GM23248 (cell line): ENCODE results near the gene SH3RF1. TPM values are rescaled to one million over a fixed set of nuclear protein-coding genes. Genes with fewer than 3 reads are reported as not detected.
"Not testable (repeated sequence)": the region's sequence is repeated elsewhere in the genome, so short reads cannot be mapped to it uniquely, and the experiment has no call there.

Experiments
- DNase-seq: peaks from one replicate; pipeline ENCODE4 v3.0.0-alpha.2; 2015
- H2AFZ ChIP-seq: fragments of 200-600 bp; sonication (generic); 2 replicates; pipeline ENCODE4 v1.6.1; 2016; ENCODE audit warnings: antibody characterized with exemption
- H3F3A ChIP-seq: fragments of 200-600 bp; sonication (generic); 2 replicates; pipeline ENCODE4 v1.6.1; 2016; ENCODE audit warnings: mild to moderate bottlenecking, antibody characterized with exemption, mixed run types; ENCODE audit not compliant: insufficient read depth
- H3K27ac ChIP-seq: fragments of 200-600 bp; sonication (generic); 2 replicates; pipeline ENCODE4 v1.5.1; 2016; ENCODE audit warnings: mild to moderate bottlenecking
- H3K27me3 ChIP-seq: fragments of 200-600 bp; sonication (generic); replicated peaks from 2 replicates; pipeline ENCODE4 v1.6.1; 2016; ENCODE audit warnings: mild to moderate bottlenecking; ENCODE audit not compliant: insufficient read depth
- H3K36me3 ChIP-seq: fragments of 200-600 bp; sonication (generic); 2 replicates; pipeline ENCODE4 v1.6.1; 2016; ENCODE audit warnings: low read depth, mild to moderate bottlenecking
- H3K4me1 ChIP-seq: fragments of 200-600 bp; sonication (generic); 2 replicates; pipeline ENCODE4 v1.6.1; 2016; ENCODE audit warnings: mild to moderate bottlenecking; ENCODE audit not compliant: insufficient read depth
- H3K4me2 ChIP-seq: fragments of 200-600 bp; sonication (generic); one replicate; pipeline ENCODE4 v1.6.1; 2016; ENCODE audit warnings: mild to moderate bottlenecking; ENCODE audit not compliant: unreplicated experiment
- H3K4me3 ChIP-seq: fragments of 200-600 bp; sonication (generic); 2 replicates; pipeline ENCODE4 v1.5.1; 2016; ENCODE audit warnings: mild to moderate bottlenecking
- H3K79me2 ChIP-seq: fragments of 200-600 bp; sonication (generic); 2 replicates; pipeline ENCODE4 v1.6.1; 2016; ENCODE audit warnings: mild to moderate bottlenecking; ENCODE audit not compliant: insufficient read depth
- H3K9ac ChIP-seq: fragments of 200-600 bp; sonication (generic); 2 replicates; pipeline ENCODE4 v1.6.1; 2016; ENCODE audit warnings: mild to moderate bottlenecking
- H3K9me2 ChIP-seq: fragments of 200-600 bp; sonication (generic); 2 replicates; pipeline ENCODE4 v1.6.1; 2016; ENCODE audit warnings: mixed run types, mild to moderate bottlenecking, moderate library complexity; ENCODE audit not compliant: insufficient read depth
- H3K9me3 ChIP-seq: fragments of 200-600 bp; sonication (generic); one replicate; pipeline ENCODE4 v1.6.1; 2017; ENCODE audit warnings: low read depth
- H4K20me1 ChIP-seq: fragments of 200-600 bp; sonication (generic); 2 replicates; pipeline ENCODE4 v1.6.0; 2016; ENCODE audit not compliant: insufficient read depth
- EZH2 ChIP-seq: fragments of 200-600 bp; sonication (generic); IDR thresholded peaks from 2 replicates; pipeline ENCODE4 v1.6.1; 2018; ENCODE audit warnings: antibody characterized with exemption, mild to moderate bottlenecking; ENCODE audit not compliant: insufficient read depth, poor library complexity, severe bottlenecking
- EZH2phosphoT487 ChIP-seq: fragments of 200-600 bp; sonication (generic); IDR thresholded peaks from 2 replicates; pipeline ENCODE4 v1.6.1; 2018; ENCODE audit warnings: antibody characterized with exemption, moderate library complexity, mild to moderate bottlenecking, low read depth; ENCODE audit not compliant: insufficient read depth
- WGBS, 2 experiments: methylation state at CpG; one replicate each; pipeline ENCODE4 v1.1.6; 2015 to 2017; ENCODE audit warnings: low lambda C conversion rate in 2 of 2, low coverage in 1 of 2; ENCODE audit errors: missing lambda C conversion rate in 2 of 2; 5-methylcytosine and 5-hydroxymethylcytosine counted together
- in situ Hi-C: fragments of 300-500 bp; cut with MboI; formaldehyde crosslinking; loops from 2 replicates; pipeline ENCODE4 v1.15.0; 2020
- polyA plus RNA-seq: library from polyadenylated mRNA; unstranded; fragments of >200 nt; fragmentation: Nextera tagmentation; extraction: Ambion mirVana; gene quantifications from 2 replicates; pipeline ENCODE4 v1.2.1, GENCODE V29; 2016
- total RNA-seq: library from RNA; depleted of rRNA; stranded (reverse); fragments of >200 nt; shearing (Covaris generic); gene quantifications from 2 replicates; pipeline ENCODE4 v1.2.3, GENCODE V29; 2014

The SH3RF1 gene
- total and polyA plus RNA-seq, 2 experiments from 2014 or later: 28.3 to 55.5 TPM

DNA sequence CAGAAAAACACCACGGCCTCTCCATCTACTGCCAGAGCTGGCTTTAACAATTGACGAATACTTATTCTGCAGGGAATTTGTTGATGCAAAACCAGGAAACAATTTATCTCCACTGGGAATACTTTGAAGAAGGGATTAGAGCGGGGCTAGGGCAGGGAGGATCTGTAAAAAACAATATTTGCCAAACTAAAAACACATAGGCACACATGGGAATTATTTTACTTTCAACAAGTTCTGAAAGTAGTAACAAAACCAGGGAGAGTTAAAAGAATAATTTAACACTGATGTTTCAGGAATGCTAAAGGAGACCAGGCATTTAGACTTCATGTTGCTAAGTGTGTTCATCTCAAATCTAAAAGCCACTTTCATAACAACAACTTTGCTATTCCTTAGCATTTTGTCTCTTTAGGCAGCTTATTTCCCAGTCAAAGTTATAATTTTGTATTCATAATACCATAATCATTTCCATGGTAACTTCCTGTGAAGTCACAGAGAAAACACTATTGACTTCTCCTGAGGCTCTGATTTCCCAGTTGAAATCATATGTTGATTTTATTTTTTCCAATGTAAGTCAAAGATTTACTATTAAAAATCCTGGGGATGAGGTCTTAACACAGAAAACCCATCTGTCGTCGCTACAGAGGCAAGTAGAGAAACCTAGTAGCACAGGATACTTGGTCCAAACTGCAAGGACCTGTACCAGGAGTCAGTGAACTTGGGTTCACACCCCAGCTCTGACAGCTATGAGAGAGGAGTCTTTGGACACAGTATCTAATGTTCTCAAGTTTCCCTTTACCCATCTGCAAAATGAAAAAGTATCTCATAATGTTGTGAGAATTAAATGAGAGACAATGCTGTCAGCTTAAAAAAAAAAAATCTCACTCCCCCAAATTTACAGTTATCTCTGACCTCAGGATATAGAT lies 69.3 kb downstream of the SH3RF1 start:
- peak overlapping the region; percentile 66 for H3K9ac ChIP-seq
- H3K27me3 ChIP-seq: no peaks in the 10 kb centered on the region
- no peaks in the 10 kb centered on the region for H3K9me3 ChIP-seq
- H3K4me2 ChIP-seq: peak overlapping the region; percentile 58
- H3K4me1 ChIP-seq: peaks cover 65% of the 10 kb centered on the region
- peaks cover 51% of the 10 kb centered on the region for H3F3A ChIP-seq
- 16 to 23% methylated on average over 5 of the region's 5 CpGs for WGBS, 2 experiments
- in situ Hi-C loops: no loop called here
- 0 out of 2 replicates have a peak, but pooled peaks cover 4% of the 10 kb centered on the region for H3K36me3 ChIP-seq
- H3K79me2 ChIP-seq: peaks cover 100% of the 10 kb centered on the region
- no peak overlapping the region for H2AFZ ChIP-seq
- DNase-seq: peak; percentile 60
- 0 out of 2 replicates have a peak, but pooled peaks cover 4% of the 10 kb centered on the region for H4K20me1 ChIP-seq
- TF ChIP-seq EZH2phosphoT487: no peak
- no peak for TF ChIP-seq EZH2
- peak overlapping the region; percentile 77 for H3K27ac ChIP-seq
- no peaks in the 10 kb centered on the region for H3K9me2 ChIP-seq
- peak overlapping the region; percentile 14; the same call in 1 of the 2 replicates for H3K4me3 ChIP-seq

DNA sequence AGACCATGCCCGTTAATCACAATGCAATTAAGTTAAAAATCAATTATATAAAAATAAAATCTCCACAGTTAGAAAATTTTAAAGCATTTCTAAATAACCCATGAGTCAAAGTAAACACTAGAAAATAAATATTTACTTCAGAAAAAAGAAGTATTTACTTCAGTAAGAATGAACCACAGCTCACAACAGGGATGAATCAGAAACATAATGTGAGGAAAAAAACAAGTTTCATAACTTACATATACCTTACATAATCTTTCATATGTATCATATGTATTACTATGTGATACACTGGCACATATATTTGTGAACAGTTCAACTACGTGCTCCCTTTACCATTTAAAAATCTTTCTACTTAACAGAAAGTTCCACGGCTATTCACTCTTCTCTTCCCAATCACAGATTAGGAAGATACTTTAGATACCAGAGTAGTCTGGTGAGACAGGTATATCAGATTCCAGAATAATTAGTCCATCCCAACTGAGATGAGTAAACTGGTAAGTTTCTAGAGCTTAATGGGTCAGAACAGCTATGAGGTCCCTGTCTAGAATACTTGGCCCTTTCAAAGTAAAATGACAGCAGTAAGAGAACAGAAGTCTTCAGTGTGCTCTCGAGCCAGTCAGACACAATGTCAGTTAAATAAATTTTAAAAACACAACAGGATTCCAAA lies 70.3 kb downstream of the SH3RF1 start:
- TF ChIP-seq EZH2phosphoT487: no peak
- TF ChIP-seq EZH2: no peak
- H3K4me2 ChIP-seq: peak overlapping the region; percentile 58
- H3K27ac ChIP-seq: peak overlapping the region; percentile 77
- H3F3A ChIP-seq: peaks cover 44% of the 10 kb centered on the region
- H3K4me3 ChIP-seq: no peak overlapping the region; the same call in 1 of the 2 replicates
- no peak overlapping the region for H2AFZ ChIP-seq
- H3K4me1 ChIP-seq: peaks cover 57% of the 10 kb centered on the region
- WGBS, 2 experiments: 66 to 69% methylated on average over 4 of the region's 4 CpGs
- H4K20me1 ChIP-seq: peaks cover 4% of the 10 kb centered on the region; the same call in 1 of the 2 replicates
- DNase-seq: peak; percentile 35
- peaks cover 100% of the 10 kb centered on the region for H3K79me2 ChIP-seq
- H3K27me3 ChIP-seq: no peaks in the 10 kb centered on the region
- H3K9me3 ChIP-seq: no peaks in the 10 kb centered on the region
- peaks cover 12% of the 10 kb centered on the region; the same call in 1 of the 2 replicates for H3K36me3 ChIP-seq
- in situ Hi-C loops: no loop called here
- H3K9ac ChIP-seq: peak overlapping the region; percentile 66; the same call in 1 of the 2 replicates
- no peaks in the 10 kb centered on the region for H3K9me2 ChIP-seq

DNA sequence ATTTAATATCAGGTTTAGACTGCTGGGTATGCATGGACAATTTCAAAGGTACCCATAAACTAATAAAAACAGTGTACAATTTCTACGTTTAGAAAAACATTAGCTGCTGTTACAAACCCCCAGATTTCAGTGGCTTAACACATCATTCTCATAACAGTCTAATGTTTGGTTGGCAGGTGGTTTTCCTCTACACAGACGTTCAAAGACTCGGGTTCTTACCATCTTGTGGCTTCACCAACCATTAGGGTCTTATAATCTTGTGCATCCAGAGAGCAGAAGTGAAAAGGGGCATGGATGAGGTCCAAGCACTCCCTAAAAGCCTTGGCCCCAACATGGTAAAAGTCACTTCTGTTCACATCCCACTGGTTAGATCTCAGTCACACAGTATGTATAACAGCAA lies 71.6 kb downstream of the SH3RF1 start:
- H3F3A ChIP-seq: peaks cover 41% of the 10 kb centered on the region
- WGBS, 2 experiments: 97 to 99% methylated on average over 3 of the region's 3 CpGs
- H3K9me2 ChIP-seq: no peaks in the 10 kb centered on the region
- H3K27me3 ChIP-seq: no peaks in the 10 kb centered on the region
- peaks cover 47% of the 10 kb centered on the region for H3K4me1 ChIP-seq
- no peak overlapping the region for H2AFZ ChIP-seq
- DNase-seq: no peak
- H3K9me3 ChIP-seq: no peaks in the 10 kb centered on the region
- peaks cover 100% of the 10 kb centered on the region for H3K79me2 ChIP-seq
- no peak overlapping the region for H3K4me3 ChIP-seq
- H4K20me1 ChIP-seq: peaks cover 11% of the 10 kb centered on the region; the same call in 1 of the 2 replicates
- in situ Hi-C loops: no loop called here
- peaks cover 12% of the 10 kb centered on the region; the same call in 1 of the 2 replicates for H3K36me3 ChIP-seq
- H3K9ac ChIP-seq: no peak overlapping the region
- no peak overlapping the region for H3K27ac ChIP-seq
- TF ChIP-seq EZH2: no peak
- no peak for TF ChIP-seq EZH2phosphoT487
- H3K4me2 ChIP-seq: no peak overlapping the region

DNA sequence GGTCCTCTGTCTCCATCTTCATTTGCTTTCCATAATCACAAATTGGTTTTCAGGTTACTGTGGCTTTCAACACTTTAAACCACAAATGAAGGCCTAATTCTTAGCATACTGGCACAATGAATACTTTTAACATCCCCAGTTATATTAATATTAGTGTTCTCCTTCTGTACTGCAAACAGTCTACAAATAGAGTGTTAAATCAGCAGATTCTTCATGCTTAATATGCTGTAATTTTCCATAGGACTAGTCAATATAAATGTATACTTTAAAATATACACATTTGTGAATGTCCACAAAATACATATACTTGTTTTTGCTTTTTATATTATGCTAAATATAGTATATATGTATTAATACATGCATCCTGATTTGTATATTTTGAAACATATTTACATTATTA lies 72.6 kb downstream of the SH3RF1 start:
- in situ Hi-C loops: no loop called here

DNA sequence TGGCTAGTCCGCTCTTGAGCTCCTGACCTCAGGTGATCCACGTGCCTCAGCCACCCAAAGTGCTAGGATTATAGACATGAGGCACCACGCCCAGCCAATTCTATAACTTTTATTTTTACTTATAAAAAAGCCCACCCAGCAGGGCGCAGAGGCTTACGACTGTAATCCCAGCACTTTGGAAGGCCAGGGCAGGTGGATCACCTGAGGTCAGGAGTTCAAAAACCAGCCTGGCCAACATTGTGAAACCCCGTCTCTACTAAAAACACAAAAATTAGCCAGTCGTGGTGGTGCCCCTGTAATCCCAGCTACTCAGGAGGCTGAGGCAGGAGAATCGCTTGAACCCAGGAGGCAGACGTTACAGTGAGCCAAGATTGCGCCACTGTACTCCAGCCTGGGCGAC lies 73.5 kb downstream of the SH3RF1 start:
- Histone ChIP-seq H3F3A (peaks cover 36% of the 10 kb centered on the region), H3K4me1 (peaks cover 44% of the 10 kb centered on the region), H3K79me2 (peaks cover 98% of the 10 kb centered on the region), H4K20me1 (peaks cover 14% of the 10 kb centered on the region), H3K36me3 (peaks cover 12% of the 10 kb centered on the region; the same call in 1 of the 2 replicates)
- H2AFZ ChIP-seq, H3K27ac ChIP-seq, H3K4me3 ChIP-seq, H3K9me2 ChIP-seq, H3K4me2 ChIP-seq, in situ Hi-C loops, H3K9me3 ChIP-seq, DNase-seq, H3K27me3 ChIP-seq, H3K9ac ChIP-seq: not testable (repeated sequence)
- WGBS, 2 experiments: 90 to 94% methylated on average over 10 to 11 of the region's 11 CpGs

More for the DNA sequence above, 72.6 kb downstream of the SH3RF1 start:
- H3K27me3 ChIP-seq: no peaks in the 10 kb centered on the region
- no peak overlapping the region for H3K9ac ChIP-seq
- H2AFZ ChIP-seq: no peak overlapping the region
- no peak overlapping the region for H3K4me3 ChIP-seq
- no peak overlapping the region for H3K4me2 ChIP-seq
- no peaks in the 10 kb centered on the region for H3K9me2 ChIP-seq
- H3K4me1 ChIP-seq: peaks cover 50% of the 10 kb centered on the region
- H4K20me1 ChIP-seq: peaks cover 14% of the 10 kb centered on the region
- no peak for TF ChIP-seq EZH2phosphoT487
- TF ChIP-seq EZH2: no peak
- no peak for DNase-seq
- peaks cover 43% of the 10 kb centered on the region for H3F3A ChIP-seq
- H3K79me2 ChIP-seq: peaks cover 100% of the 10 kb centered on the region
- H3K9me3 ChIP-seq: no peaks in the 10 kb centered on the region
- peaks cover 12% of the 10 kb centered on the region; the same call in 1 of the 2 replicates for H3K36me3 ChIP-seq
- no peak overlapping the region for H3K27ac ChIP-seq
